OCI-M2 (cell line): ENCODE measurements around the gene RRBP1.

Experiments used
- DNase-seq: peaks from one replicate; lab custom pipeline; 2025; ENCODE audit not compliant: unreplicated experiment; lab: John Stamatoyannopoulos, UW

Gene RRBP1

GRCh38 chr20:17683218-17684076 lies 1.4 kb upstream of the RRBP1 start:
- DNase-seq = no peak

GRCh38 chr20:17682889-17683198 lies 802 bp upstream of the RRBP1 start:
- DNase-seq = no peak

- no peak for DNase-seq
Observed at GRCh38 chr20:17681726-17682102, 328 bp downstream of the RRBP1 start.

GRCh38 chr20:17680836-17681725 lies 961 bp downstream of the RRBP1 start:
- no peak for DNase-seq

- DNase-seq = no peak
Observed at GRCh38 chr20:17679941-17680835, 1.9 kb downstream of the RRBP1 start.

GRCh38 chr20:17678886-17679285 lies 3.2 kb downstream of the RRBP1 start:
- DNase-seq = no peak

- no peak for DNase-seq
Observed at GRCh38 chr20:17678295-17678694, 3.7 kb downstream of the RRBP1 start.

GRCh38 chr20:17676942-17677341 lies 5.1 kb downstream of the RRBP1 start:
- DNase-seq = no peak

- no peak for DNase-seq
Observed at GRCh38 chr20:17676378-17676759, 5.7 kb downstream of the RRBP1 start.

- no peak for DNase-seq
Observed at GRCh38 chr20:17675519-17676377, 6.3 kb downstream of the RRBP1 start.

GRCh38 chr20:17674722-17675518 lies 7.1 kb downstream of the RRBP1 start:
- DNase-seq = no peak

- no peak for DNase-seq
Observed at GRCh38 chr20:17673084-17673483, 9.0 kb downstream of the RRBP1 start.

GRCh38 chr20:17671565-17671964 lies 10.5 kb downstream of the RRBP1 start:
- no peak for DNase-seq

GRCh38 chr20:17671011-17671410 lies 11.0 kb downstream of the RRBP1 start:
- DNase-seq = no peak

GRCh38 chr20:17669306-17669931 lies 12.6 kb downstream of the RRBP1 start:
- no peak for DNase-seq

- no peak for DNase-seq
Observed at GRCh38 chr20:17668432-17668831, 13.6 kb downstream of the RRBP1 start.

GRCh38 chr20:17667445-17667844 lies 14.6 kb downstream of the RRBP1 start:
- no peak for DNase-seq

- DNase-seq = no peak
Observed at GRCh38 chr20:17666481-17666880, 15.6 kb downstream of the RRBP1 start.

- DNase-seq = no peak
Observed at GRCh38 chr20:17665756-17666155, 16.3 kb downstream of the RRBP1 start.
